ENCODE measurements around the gene PARD3.

The PARD3 gene

GRCh38 chr10:34689053-34689452, 126.0 kb downstream of the PARD3 start:
- no peak for DNase-seq (ENCODE audit: low spot score)

DNA sequence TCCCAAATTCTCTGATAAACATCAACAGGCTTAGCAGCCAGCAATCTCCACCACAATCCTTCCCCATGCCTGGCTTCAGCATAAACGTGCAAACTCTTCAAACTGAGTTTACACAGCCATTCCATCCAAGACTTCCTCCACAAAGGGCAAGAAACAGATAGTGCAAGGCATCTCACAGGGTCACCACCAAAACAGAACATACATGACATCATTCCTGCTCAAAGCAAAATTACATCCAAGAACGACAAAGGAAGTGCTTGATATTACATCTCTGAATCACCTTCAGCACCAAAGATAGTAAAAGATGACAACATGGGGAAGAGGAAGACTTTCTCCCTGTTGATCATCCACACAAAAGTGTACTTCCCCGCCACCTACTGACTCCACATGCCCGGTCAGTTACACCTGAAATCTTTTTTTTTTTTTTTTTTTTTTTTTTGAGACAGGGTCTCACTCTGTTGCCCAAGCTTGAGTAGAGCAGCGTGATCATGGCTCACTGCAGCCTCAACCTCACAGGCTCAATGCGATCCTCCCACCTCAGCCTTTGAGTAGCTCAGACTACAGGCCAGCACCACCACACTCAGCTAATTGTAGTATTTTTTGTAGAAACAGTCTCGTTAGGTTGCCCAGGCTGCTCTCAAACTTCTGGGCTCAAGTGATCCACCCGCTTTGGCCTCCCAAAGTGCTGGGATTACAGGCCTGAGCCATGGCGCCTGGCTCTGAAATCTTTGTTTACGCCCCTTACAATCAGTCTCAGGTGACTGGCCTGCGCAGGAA, 127.5 kb downstream of the PARD3 start:
- no peak for DNase-seq (ENCODE audit: low spot score)

GRCh38 chr10:34682580-34682979, 132.5 kb downstream of the PARD3 start:
- DNase-seq (ENCODE audit: low spot score), result no peak

DNA sequence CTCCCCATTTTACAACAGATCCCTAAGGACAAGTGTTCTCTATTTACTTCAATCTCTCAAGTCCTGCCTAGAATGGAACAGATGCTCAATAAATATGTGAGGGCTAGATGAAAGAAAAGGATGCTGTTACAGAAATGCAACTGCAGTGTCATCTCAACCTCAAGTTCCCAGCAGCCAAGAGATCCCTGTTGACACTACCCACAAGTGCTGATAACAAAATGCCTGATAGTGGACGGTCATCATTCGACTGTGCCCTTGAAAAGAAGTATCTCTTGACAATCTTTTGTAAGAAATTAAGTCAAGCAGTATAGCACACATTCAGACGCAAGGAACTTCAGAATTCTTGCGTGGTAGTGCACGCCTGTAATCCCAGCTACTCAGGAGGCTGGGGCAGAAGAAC, 133.2 kb downstream of the PARD3 start:
- DNase-seq (ENCODE audit: low spot score), result no peak

- no peak for DNase-seq (ENCODE audit: low spot score)
Measured at GRCh38 chr10:34679177-34679576, 135.9 kb downstream of the PARD3 start.

- no peak for DNase-seq (ENCODE audit: low spot score)
Measured at GRCh38 chr10:34677591-34677990, 137.5 kb downstream of the PARD3 start.

GRCh38 chr10:34677132-34677531, 138.0 kb downstream of the PARD3 start:
- no peak for DNase-seq (ENCODE audit: low spot score)

DNA sequence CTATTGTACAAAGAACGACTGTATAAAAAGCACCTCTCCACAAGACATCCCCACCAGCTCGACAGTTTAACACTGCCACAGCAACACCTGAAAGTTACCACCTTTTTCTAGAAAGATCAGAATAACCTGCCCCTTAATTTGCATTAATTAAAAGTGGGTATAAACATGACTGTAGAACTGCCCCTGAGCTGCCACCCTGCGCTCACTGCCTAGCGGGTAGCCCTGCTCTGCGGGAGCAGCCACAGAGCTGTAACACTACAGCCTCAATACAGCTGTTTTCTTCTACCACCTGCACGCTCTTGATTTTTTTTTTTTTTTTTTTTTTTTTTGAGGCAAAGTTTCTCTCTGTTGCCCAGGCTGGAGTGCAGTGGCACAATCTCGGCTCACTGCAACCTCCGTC, 140.9 kb downstream of the PARD3 start:
- DNase-seq (ENCODE audit: low spot score), result no peak

- no peak for DNase-seq (ENCODE audit: low spot score)
Measured at GRCh38 chr10:34670081-34670480, 145.0 kb downstream of the PARD3 start.

DNA sequence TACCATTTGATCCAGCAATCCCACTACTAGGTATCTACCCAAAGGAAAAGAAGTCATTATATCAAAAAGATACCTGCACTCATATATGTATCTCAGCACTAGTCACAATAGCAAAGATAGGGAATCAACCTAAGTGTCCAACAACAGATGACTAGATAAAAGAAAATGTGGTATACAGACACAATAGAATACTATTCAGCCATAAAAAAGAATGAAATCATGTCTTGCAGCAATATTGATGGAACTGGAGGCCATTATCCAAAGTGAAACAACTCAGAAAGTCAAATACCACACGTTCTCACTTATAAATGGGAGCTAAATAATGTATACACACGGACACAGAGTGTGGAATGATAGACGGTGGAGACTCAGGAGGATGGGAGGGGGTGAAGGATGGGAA, 146.0 kb downstream of the PARD3 start:
- DNase-seq (ENCODE audit: low spot score), result no peak

DNA sequence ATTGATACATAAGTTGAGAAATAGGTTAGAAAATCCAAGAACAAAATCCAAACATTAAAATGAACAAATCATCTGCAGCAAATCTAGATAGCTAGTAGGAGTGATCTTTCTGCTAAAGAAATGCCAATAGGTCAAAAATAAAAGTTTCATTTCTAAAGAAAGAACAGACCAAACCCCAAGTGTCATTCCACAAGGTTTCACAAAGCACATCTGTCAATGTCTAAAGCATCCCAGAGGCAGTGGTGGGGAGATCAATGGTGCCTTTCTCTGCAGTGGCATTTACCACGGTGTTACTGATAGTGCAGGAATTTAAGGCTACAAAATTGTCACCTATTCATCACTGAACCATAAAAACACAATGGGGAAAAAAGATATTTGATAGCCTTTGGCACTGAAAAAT, 147.9 kb downstream of the PARD3 start:
- no peak for DNase-seq (ENCODE audit: low spot score)

DNA sequence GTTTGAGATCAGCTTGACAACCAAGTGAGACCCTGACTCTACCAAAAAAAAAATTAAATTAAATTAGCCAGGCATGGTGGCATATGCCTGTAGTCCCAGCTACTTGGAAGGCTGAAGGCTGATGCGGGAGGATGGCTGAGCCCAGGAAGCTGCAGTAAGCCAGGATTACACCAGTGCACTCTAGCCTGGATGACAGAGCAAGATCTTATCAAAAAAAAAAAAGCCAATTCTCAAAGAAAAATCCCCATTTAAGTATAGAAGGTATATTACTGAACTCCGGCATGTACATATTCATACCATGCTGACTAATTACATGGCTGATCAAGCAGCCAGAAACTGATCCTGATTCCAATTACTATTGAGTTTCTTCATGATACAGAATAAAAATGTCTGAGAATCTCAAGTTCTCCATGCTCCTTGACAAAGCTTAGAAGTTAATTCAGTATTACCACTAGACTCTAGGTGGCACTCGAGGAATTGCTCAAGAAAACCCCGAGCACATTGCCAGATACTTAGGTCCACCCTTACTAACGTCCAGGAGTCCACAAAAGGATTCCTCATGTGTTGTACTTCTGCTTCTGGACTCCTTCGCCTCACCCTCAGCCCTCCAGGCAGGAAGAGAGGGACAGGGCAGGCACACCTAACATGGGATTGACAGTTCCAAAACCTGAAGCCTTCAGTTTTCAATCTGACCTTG, 148.9 kb downstream of the PARD3 start:
- DNase-seq (ENCODE audit: low spot score), result no peak

DNA sequence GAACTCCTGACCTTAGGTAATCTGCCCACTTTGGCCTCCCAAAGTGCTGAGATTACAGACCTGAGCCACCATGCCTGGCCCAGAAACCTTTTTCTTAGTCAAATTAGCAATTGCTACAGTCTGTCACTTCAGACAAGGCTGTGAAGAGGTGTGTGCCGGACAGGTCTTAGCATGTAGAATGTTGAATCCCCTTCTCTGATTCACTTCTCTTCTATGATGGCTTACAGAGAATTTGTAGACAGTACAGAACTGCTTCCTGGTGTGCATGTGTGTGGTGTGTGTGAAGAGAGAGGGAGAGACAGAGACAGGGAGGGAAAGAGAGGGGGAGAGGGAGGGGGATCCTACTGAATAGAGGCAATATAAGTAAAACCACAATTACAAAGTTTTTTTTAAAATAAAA, 150.4 kb downstream of the PARD3 start:
- no peak for DNase-seq (ENCODE audit: low spot score)

DNA sequence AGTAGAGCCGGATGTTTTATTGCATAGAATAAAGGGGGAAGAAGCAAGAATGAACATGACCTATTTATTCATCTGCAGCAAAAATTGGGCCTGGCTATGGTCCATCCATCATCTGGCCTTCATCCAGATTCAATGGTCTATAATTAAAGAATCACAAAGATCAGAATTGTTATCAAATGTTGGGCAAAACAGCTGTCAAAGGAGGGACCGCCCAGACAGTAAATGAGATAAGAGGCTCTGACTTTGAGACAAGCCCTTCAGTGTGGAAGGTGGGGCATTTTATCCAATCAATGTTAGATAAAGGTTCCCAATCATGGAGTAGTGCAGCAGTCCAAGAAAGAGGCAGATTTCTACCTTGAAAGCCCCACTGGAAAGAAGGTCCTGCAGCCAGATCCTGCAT, 153.5 kb downstream of the PARD3 start:
- no peak for DNase-seq (ENCODE audit: low spot score)

DNA sequence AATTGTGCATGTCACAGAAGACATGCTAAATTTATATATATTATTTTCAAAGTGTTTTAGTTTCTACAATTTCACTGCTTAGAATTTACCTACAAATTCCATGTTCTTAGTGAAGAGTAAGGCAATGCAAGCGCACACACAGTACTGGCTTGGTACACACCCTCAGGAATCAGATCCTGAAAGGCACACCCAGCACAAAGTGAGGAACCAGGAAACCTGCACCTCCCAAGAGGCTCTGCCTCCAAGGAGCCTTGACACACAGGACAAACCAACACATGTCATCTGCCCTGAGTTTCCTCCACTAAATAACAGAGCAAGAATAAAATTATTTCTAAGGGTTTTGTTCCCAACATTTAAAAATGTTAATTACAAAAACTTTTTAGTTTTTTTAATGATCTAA, 156.2 kb downstream of the PARD3 start:
- DNase-seq (ENCODE audit: low spot score), result no peak

DNA sequence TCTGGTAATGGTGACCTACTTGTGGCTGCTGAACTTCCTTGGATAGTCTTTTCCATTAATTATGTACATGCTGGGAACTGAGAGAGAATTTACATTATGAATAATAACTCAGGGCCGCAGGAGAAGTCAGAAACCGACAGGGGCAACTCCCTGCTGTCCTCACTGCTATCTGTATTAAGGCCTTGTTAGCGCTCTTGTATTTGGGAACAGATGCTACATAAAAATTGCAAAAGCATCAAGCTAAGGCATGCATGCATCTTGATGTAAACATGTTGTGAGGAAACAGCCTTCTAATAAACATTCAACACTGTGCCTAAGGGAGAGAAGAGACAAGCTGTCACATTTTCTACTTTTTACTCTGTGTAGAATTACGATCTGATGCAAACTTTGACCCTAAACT, 158.4 kb downstream of the PARD3 start:
- DNase-seq (ENCODE audit: low spot score), result no peak

DNA sequence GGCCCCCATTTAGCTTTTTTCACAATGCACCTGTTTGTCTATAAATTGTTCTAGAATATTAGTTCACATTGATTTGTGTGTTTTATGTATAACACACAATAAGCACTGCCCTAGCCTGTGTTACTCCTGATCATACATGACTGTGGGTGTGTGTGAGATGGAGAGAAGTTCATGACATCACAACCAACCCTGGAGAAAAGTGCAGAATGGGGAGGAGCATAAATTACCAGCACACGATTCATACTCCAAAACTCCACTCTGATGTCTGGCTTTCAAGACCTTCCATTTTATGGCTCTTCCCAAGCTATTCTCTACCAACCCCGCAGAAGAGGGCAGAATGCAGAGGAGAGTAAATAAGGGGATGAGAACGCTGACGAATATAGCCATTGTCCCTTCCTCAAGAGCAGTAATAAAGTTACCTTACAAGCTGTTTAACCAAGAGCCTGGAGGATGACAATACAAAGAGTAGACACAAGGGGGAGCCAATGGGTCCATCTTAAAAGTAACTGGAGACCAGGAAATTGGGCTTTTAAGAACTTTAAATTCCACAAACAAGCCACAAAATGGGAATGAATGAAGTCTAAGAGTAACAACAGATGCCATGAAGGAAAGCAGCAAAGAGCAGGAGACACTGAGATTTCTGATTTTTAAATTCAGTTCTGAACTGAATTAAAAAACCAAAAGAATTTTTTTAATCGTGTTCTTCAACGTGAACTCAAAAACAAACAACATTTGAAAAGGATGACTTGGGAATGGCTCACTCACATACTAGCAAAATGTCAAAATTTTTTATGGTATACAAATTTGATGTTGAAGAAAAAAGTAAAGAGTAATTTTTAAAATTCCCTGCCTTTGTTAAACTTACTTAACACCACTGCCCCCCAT, 159.6 kb downstream of the PARD3 start:
- peak; percentile 18 for DNase-seq (ENCODE audit: low spot score)

DNA sequence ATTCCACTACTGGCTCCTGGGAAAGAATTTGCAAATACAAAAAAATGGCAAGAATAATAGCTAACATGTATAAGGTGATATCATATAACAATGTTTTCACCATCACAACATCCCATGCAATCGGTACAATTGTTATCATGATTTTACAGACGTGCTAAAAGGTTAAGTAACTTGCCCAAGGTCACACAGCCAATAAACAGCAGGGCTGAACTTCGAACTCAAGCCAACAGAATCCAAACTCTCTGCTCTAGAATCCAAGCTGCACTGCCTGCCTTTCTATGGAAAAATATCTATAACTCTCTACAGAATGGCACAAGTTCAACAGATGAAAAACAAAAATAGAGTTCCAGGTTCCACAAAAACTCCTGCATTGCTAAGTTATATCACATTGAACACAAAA, 160.9 kb downstream of the PARD3 start:
- no peak for DNase-seq (ENCODE audit: low spot score)

GRCh38 chr10:34653530-34653929, 161.6 kb downstream of the PARD3 start:
- no peak for DNase-seq (ENCODE audit: low spot score)

DNA sequence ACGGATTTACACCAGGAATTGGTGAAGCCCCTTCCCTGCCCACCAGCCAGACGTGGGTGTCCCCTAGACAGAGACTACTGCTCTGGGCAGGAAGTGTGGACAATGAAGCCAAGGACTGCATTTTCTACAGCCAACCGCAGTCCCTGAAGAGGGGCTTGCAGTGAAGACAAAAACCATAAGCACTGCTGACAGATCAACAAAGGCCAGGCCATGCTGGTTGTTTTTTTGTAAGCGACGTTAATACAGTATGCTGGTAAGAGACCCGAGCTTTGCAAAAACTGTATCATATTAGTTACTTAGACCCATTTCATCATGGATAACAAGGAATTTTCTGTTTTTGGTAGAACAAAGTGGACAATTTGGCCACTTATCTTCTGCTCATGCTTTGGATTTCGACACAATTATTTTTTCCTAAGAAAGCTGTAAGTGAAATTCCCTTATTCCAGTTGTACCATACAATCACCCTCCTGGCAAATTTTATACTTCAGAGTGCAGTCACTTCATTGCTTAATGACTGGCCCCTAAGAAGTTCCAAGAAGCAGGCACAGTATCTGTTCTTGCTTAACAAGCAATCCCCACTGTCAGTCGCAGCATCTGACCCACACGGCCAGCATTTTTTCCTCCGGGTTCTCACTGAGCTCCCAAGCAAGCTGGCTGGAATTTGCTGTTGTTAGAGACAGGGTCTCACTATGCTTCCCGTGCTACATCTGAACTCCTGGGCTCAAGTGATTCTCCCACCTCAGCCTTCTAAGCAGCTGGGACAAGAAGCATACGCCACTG, 163.5 kb downstream of the PARD3 start:
- DNase-seq (ENCODE audit: low spot score), result no peak

DNA sequence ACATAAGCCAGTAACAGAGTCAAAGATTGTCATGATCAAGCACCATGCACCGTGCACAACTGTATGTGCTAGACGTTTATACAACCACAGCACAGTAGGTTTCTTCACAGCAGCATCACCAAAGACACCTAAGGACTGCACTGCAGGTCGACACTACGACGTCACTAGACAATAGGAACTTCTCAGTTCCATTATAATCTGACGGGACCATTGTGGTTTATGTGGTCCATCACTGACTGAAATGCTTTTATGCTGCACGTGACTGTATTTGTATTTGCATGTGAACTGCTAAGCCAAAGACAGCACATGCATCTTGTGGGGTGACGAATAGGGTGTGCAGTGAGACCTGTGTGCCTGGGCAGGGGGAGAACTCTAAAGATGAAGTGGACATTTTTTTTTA, 164.9 kb downstream of the PARD3 start:
- no peak for DNase-seq (ENCODE audit: low spot score)

- DNase-seq (ENCODE audit: low spot score), result no peak
Measured at GRCh38 chr10:34649385-34649784, 165.7 kb downstream of the PARD3 start.

All from hematopoietic multipotent progenitor cell treated with erythropoietin and hydrocortisone succinate and interleukin-3 and kit ligand, for 17 days (in vitro differentiated cells).